HG02870 (cell line): ENCODE data around the gene KRTAP9-6.

Experiments used
- ATAC-seq: cut with Tn5 transposase; IDR thresholded peaks from one replicate; pipeline ENCODE4 v1.9.1; 2021; ENCODE audit warnings: mild to moderate bottlenecking, moderate library complexity; ENCODE audit not compliant: unreplicated experiment

Gene KRTAP9-6

DNA sequence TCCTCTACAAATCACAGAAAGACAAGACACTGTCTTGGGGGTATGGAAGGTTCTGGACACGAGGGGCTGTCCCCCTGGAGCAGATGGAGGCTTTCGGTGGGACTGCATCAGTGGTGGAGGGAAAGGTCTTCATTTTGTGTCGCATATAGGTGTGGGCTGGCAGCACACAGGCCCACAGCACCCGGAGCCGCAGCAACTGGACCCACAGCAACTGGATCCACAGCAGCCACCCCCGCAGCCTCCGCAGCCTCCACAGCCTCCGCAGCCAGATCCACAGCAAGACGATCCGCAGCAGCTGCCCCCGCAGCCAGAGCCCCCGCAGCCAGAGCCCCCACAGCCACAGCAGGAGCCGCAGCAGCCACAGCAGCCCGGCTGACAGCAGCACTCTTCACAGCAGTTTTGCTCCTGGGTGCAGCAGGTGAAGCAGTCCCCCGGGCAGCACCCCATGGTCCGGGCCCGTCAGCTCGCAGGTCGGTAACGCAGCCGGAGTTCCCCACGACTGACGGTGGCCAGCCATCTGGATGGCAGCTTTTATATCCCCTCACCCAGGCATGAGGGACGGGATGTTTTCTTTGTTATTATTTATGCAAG is 50.1 kb downstream of the KRTAP9-6 start, which contains the start of gene KRTAP17-1:
TSS of gene KRTAP17-1 (minus strand) at position 507 of the 591 bp plus-strand sequence. CDS start at position 447, 60 bp downstream.
- ATAC-seq, result no peak
